GM10248 (cell line): ENCODE results near the gene SDK1.

Source experiments
- CTCF ChIA-PET: fragments of 300-600 bp; sonication (Branson Sonifier 250); formaldehyde crosslinking; extraction: SDS; loops from one replicate; lab custom pipeline; 2021; ENCODE audit warnings: antibody characterized with exemption; lab: Yijun Ruan, JAX
- POLR2A ChIA-PET: fragments of 350-650 bp; sonication (Branson Sonifier 250); formaldehyde crosslinking; extraction: SDS; loops from one replicate; lab custom pipeline; 2020; ENCODE audit warnings: antibody characterized with exemption; lab: Yijun Ruan, JAX
- DNase-seq: peaks from one replicate; pipeline ENCODE4 v3.0.0; 2012; ENCODE audit errors: extremely low spot score
- CTCF ChIP-seq: IDR thresholded peaks from 2 replicates; pipeline ENCODE4 v1.5.1; 2012; ENCODE audit warnings: mild to moderate bottlenecking, low read depth; ENCODE audit errors: extremely low read depth, missing control alignments, control extremely low read depth

SDK1 gene

GRCh38 chr7:4281231-4281993 lies 980.4 kb downstream of the SDK1 start:
- ChIA-PET CTCF (no interaction called here), POLR2A (no interaction called here)
- no peak for DNase-seq
- TF ChIP-seq CTCF: no peak

- no peak for DNase-seq
- TF ChIP-seq CTCF: no peak
- ChIA-PET CTCF (no interaction called here), POLR2A (no interaction called here)
These were observed 981.6 kb downstream of the SDK1 start for GRCh38 chr7:4282434-4283223.

- no peak for TF ChIP-seq CTCF
- ChIA-PET CTCF (no interaction called here), POLR2A (no interaction called here)
- DNase-seq: no peak
These were observed 985.3 kb downstream of the SDK1 start for GRCh38 chr7:4286351-4286750.

- ChIA-PET CTCF (no interaction called here), POLR2A (no interaction called here)
- DNase-seq: no peak
- TF ChIP-seq CTCF: no peak
These were observed 987.8 kb downstream of the SDK1 start for GRCh38 chr7:4288791-4289394.

GRCh38 chr7:4297165-4297917 lies 996.3 kb downstream of the SDK1 start:
- DNase-seq: no peak
- CTCF ChIA-PET: no interaction called here
- POLR2A ChIA-PET: no interaction called here
- no peak for TF ChIP-seq CTCF

GRCh38 chr7:4297918-4298219 lies 996.8 kb downstream of the SDK1 start:
- ChIA-PET CTCF (no interaction called here), POLR2A (no interaction called here)

More at GRCh38 chr7:4297918-4298219, 996.8 kb downstream of the SDK1 start:
- no peak for DNase-seq
- no peak for TF ChIP-seq CTCF
